Sigmoid colon (tissue), 7 donors: Measurements from ENCODE around the gene WDR86. TPM values are rescaled to one million over a fixed set of nuclear protein-coding genes. Genes with fewer than 3 reads are reported as not detected.

Experiments used
- DNase-seq: peaks from one replicate; pipeline ENCODE4 v3.0.0-alpha.2; 2019
- H3K27ac ChIP-seq, 4 donors: fragments of 200-600 bp; sonication (generic); one replicate each; pipeline ENCODE4 v1.5.1; 2016 to 2019; ENCODE audit warnings: mild to moderate bottlenecking in 1 of 4
- H3K27me3 ChIP-seq, 3 donors: fragments of 200-600 bp; sonication (generic); one replicate each; pipeline ENCODE4 v1.5.1; 2019; ENCODE audit warnings: mild to moderate bottlenecking in 1 of 3
- H3K36me3 ChIP-seq, 4 donors: fragments of 200-600 bp; sonication (generic); one replicate each; pipeline ENCODE4 v1.5.1; 2016 to 2019
- H3K4me1 ChIP-seq, 4 donors: fragments of 200-600 bp; sonication (generic); one replicate each; pipeline ENCODE4 v1.5.1; 2017 to 2019
- H3K4me3 ChIP-seq, 4 donors: fragments of 200-600 bp; sonication (generic); one replicate each; pipeline ENCODE4 v1.5.1; 2017 to 2019; ENCODE audit warnings: mild to moderate bottlenecking in 2 of 4, moderate library complexity in 1 of 4
- H3K9me3 ChIP-seq, 4 donors: fragments of 200-600 bp in 3 of 4; sonication (generic) in 3 of 4; one replicate each; pipeline versions ENCODE4 v1.5.1 to v1.6.1; 2013 to 2019
- CTCF ChIP-seq, 4 experiments: fragments of 450-650 bp in 3 of 4; fragments of 200-600 bp in 1 of 4; IDR thresholded peaks; one replicate each; pipeline ENCODE4 v1.5.1; 2016 to 2019; ENCODE audit warnings: antibody characterized with exemption in 4 of 4, mild to moderate bottlenecking in 3 of 4, moderate library complexity in 2 of 4
- EP300 ChIP-seq, 4 donors: sonication (generic); formaldehyde crosslinking; IDR thresholded peaks; one replicate each; pipeline ENCODE4 v1.6.1; 2017; ENCODE audit warnings: antibody characterized with exemption in 4 of 4
- POLR2A ChIP-seq, 2 donors: fragments of 450-650 bp; IDR thresholded peaks; one replicate each; pipeline ENCODE4 v1.6.1; 2016; ENCODE audit warnings: antibody characterized with exemption in 2 of 2, mild to moderate bottlenecking in 2 of 2, moderate library complexity in 2 of 2
- POLR2AphosphoS5 ChIP-seq, 4 donors: sonication (generic); formaldehyde crosslinking; IDR thresholded peaks; one replicate each; pipeline ENCODE4 v1.6.1; 2017; ENCODE audit warnings: antibody characterized with exemption in 4 of 4
- WGBS, 2 donors: extraction: QIAGEN DNeasy Blood & Tissue Kit; methylation state at CpG; one replicate each; pipeline ENCODE4 v1.1.7; 2013; 5-methylcytosine and 5-hydroxymethylcytosine counted together
- intact Hi-C: fragments of 100-400 bp; cut with DNase I; formaldehyde crosslinking; loops from one replicate; pipeline ENCODE4 v1.15.1; 2023
- polyA plus RNA-seq, 3 donors: library from polyadenylated mRNA; stranded (reverse); fragments of 200-250 nt; gene quantifications; one replicate each; pipeline ENCODE4 v1.2.3, GENCODE V29; 2013
- total RNA-seq, 4 donors: library from RNA; depleted of rRNA; stranded (reverse); fragments of >200 nt; gene quantifications; one replicate each; pipeline ENCODE4 v1.1.0, GENCODE V29; 2016
- donor health status: healthy with polysubstance abuse.
- donor health status: Bipolar disorder and iron deficiency.
- donor health status: healthy.

WDR86 gene
- total and polyA plus RNA-seq, 7 donors, result 0.46 to 23.8 (median 14.4) TPM

- intact Hi-C loops, result no loop called here
Observed at GRCh38 chr7:151451626-151452571, 42.1 kb upstream of the WDR86 start.

DNA sequence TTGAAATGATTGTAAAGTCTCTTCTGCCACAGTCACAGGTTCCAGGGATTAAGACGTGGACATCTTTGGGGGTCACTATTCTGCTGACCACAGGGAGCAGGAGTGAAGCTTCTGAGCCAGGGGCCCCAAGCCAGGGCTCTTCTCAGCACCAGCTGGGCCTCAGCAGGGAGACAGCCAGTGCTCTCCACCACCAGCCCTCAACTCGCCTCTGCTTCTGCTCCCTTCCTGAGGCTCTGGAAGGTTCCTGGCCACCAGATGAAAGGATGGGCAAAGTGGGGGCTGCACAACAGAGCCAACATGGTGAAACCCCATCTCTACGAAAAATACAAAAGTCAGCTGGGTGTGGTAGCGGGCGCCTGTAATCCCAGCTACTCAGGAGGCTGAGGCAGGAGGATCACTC lies 41.3 kb upstream of the WDR86 start:
- intact Hi-C loops, result no loop called here
- WGBS, 2 donors, result 83 to 88% methylated on average over 5 of the region's 5 CpGs
- Histone ChIP-seq H3K27me3 (no peaks in the 10 kb centered on the region), H3K9me3 (no peaks in the 10 kb centered on the region), H3K27ac (no peak overlapping the region), H3K36me3 (no peaks in the 10 kb centered on the region), H3K4me3 (no peak overlapping the region), H3K4me1 (peaks cover 0 to 8% (median 4%) of the 10 kb centered on the region in 4 donors)
- DNase-seq, result peak; percentile 43
- TF ChIP-seq POLR2A (IDR thresholded peaks at IDR 0.05) (no peak), POLR2AphosphoS5 (IDR thresholded peaks at IDR 0.05) (no peak), CTCF (IDR thresholded peaks at IDR 0.05) (no peak), EP300 (IDR thresholded peaks at IDR 0.05) (no peak)

More at GRCh38 chr7:151451626-151452571, 42.1 kb upstream of the WDR86 start:
- Histone ChIP-seq H3K4me3 (no peak overlapping the region), H3K36me3 (no peaks in the 10 kb centered on the region), H3K27me3 (no peaks in the 10 kb centered on the region), H3K27ac (no peak overlapping the region), H3K4me1 (peaks cover 0 to 8% (median 4%) of the 10 kb centered on the region in 4 donors), H3K9me3 (no peaks in the 10 kb centered on the region)
- TF ChIP-seq EP300 (IDR thresholded peaks at IDR 0.05) (no peak), POLR2A (IDR thresholded peaks at IDR 0.05) (no peak), CTCF (IDR thresholded peaks at IDR 0.05) (no peak), POLR2AphosphoS5 (IDR thresholded peaks at IDR 0.05) (no peak)
- 84 to 88% methylated on average over 23 of the region's 23 CpGs for WGBS, 2 donors
- peak; percentile 61 for DNase-seq

DNA sequence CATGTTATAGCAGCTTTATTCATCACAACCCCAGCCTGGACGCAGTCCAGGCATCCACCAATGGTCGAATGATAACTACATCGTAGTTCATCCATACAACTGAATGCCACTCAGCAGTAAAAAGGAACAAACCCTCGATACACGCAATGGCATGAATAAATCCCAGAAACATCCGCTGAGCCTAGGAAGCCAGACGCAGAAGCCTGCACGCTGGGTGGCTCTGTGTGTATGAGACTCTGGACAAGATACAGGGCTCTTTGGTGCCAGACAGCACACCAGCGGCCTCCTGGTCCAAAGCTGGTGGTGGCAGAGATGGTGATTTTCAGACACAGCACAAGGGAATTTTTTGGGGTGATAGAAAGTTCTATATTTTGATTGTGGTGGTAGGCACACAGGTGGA lies 40.2 kb upstream of the WDR86 start:
- WGBS, 2 donors, result 86 to 88% methylated on average over 9 of the region's 9 CpGs
- no peak overlapping the region for H3K4me3 ChIP-seq
- no peaks in the 10 kb centered on the region for H3K36me3 ChIP-seq
- peaks cover 0 to 8% (median 4%) of the 10 kb centered on the region in 4 donors for H3K4me1 ChIP-seq
- H3K27ac ChIP-seq, result peak overlapping the region in 2 of 4 donors; percentile 3 to 42
- TF ChIP-seq POLR2A (IDR thresholded peaks at IDR 0.05) (no peak), EP300 (IDR thresholded peaks at IDR 0.05) (no peak), CTCF (IDR thresholded peaks at IDR 0.05) (no peak), POLR2AphosphoS5 (IDR thresholded peaks at IDR 0.05) (no peak)
- intact Hi-C loops, result loop anchor here (5.0 kb wide), 2 partner anchors 38 to 203 kb away; partner anchors contain the start of genes SMARCD3 and WDR86
- no peaks in the 10 kb centered on the region for H3K9me3 ChIP-seq
- DNase-seq, result peak; percentile 60
- no peaks in the 10 kb centered on the region for H3K27me3 ChIP-seq

DNA sequence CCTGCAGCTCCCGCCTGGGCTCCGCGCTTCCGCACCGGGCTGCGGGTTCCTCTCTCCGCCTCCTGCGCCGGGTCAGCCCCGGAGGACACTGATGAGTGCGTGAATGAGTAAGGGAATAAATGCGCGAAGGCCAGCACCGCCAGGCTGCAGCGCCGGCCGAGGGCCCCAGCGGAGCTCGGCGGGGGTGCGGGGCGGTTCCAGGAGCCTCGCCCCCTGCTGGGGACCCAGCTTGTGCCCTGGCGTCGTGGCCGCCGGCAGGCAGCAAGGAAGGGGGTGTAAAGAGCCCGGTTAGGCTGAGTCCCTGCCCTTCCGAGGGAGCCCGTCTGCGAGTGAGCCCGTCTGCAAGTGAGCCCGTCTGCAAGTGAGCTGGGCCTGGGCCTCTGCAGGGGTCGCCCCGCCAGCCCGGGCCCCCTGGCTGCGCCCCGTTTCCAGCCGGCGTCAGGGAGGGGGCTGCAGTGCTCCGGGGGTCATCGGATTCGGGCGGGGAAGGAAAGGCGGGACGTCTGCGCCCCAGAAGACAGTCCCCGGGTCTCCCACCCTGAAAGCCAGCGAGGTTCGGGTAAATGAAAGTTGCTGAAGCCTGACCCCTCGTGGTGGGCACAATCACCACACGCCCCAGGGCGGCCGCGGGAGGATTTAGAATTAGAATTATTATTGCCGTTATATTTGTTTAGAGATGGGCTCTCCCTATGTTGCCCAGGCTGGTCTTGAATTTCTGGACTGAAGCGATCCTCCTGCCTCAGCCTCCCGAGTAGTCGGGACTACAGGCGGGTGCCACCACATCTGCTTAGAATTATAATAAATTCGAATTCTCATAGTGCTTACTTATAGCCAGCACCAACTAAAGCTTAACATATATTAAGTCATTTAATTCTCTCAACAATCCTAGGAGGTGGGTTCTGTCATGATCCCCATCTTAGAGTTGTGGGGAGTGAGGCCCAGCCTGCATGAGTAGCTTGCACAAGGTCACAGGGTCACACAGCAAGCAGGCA lies 38.7 kb upstream of the WDR86 start:
- Histone ChIP-seq H3K4me3 (peak overlapping the region; percentile 41 to 57 (median 54)), H3K4me1 (peaks cover 0 to 8% (median 4%) of the 10 kb centered on the region in 4 donors), H3K9me3 (no peaks in the 10 kb centered on the region), H3K27ac (peak overlapping the region; percentile 62 to 83 (median 75)), H3K36me3 (no peaks in the 10 kb centered on the region), H3K27me3 (no peaks in the 10 kb centered on the region)
- intact Hi-C loops, result loop anchor here (1.0 to 5.0 kb wide), 4 partner anchors 36 to 201 kb away; partner anchors contain the start of genes SMARCD3 and WDR86
- TF ChIP-seq CTCF (IDR thresholded peaks at IDR 0.05) (peak; percentile 71 to 83 (median 77)), POLR2A (IDR thresholded peaks at IDR 0.05) (no peak), EP300 (IDR thresholded peaks at IDR 0.05) (no peak), POLR2AphosphoS5 (IDR thresholded peaks at IDR 0.05) (peak in 1 of 4 donors; percentile 46)
- peak; percentile 88 for DNase-seq
- 4 to 6% methylated on average over 61 of the region's 61 CpGs for WGBS, 2 donors
